ENCODE measurements around the gene PYM1. TPM values are rescaled to one million over a fixed set of nuclear protein-coding genes. Genes with fewer than 3 reads are reported as not detected.
A peak's percentile ranks its signal among the peaks of the same experiment; 100 is the strongest.

The PYM1 gene
- polyA plus RNA-seq, 1 experiment, result 37.1 TPM

- DNase-seq (ENCODE audit: low read depth), result no peak
- Histone ChIP-seq H3K27me3 (ENCODE audit: control insufficient read depth, insufficient read depth, low read length) (no peaks in the 10 kb centered on the region), H3K4me3 (ENCODE audit: low read depth, low read length) (peak overlapping the region; percentile 49), H3K36me3 (ENCODE audit: control insufficient read depth, insufficient read depth, low read length) (no peaks in the 10 kb centered on the region; the same call in 1 of the 2 replicates)
- ChIA-PET CTCF (no interaction called here), POLR2A (no interaction called here)
- TF ChIP-seq CTCF (IDR thresholded peaks at IDR 0.05; ENCODE audit: insufficient read depth, low read depth, low read length), result no peak
These were observed 44.8 kb upstream of the PYM1 start for GRCh38 chr12:55972456-55972855.

- peak; percentile 59 for DNase-seq (ENCODE audit: low read depth)
- ChIA-PET CTCF (no interaction called here), POLR2A (no interaction called here)
- Histone ChIP-seq H3K4me3 (ENCODE audit: low read depth, low read length) (no peak overlapping the region), H3K27me3 (ENCODE audit: control insufficient read depth, insufficient read depth, low read length) (no peaks in the 10 kb centered on the region), H3K36me3 (ENCODE audit: control insufficient read depth, insufficient read depth, low read length) (no peaks in the 10 kb centered on the region; the same call in 1 of the 2 replicates)
- TF ChIP-seq CTCF (IDR thresholded peaks at IDR 0.05; ENCODE audit: insufficient read depth, low read depth, low read length), result no peak
These were observed 44.3 kb upstream of the PYM1 start for GRCh38 chr12:55972042-55972441.

GRCh38 chr12:55970775-55971174 lies 43.1 kb upstream of the PYM1 start:
- ChIA-PET POLR2A (no interaction called here), CTCF (interaction anchor here (0.6 to 1.7 kb wide), 2 partner anchors 14 to 25 kb away, joined by 3 to 4 read pairs; no protein-coding TSS in a partner anchor)
- no peak for DNase-seq (ENCODE audit: low read depth)

GRCh38 chr12:55969356-55969755 lies 41.7 kb upstream of the PYM1 start:
- CTCF ChIA-PET, result interaction anchor here (0.6 to 2.3 kb wide), 2 partner anchors 29 to 42 kb away, joined by 3 to 7 read pairs; no protein-coding TSS in a partner anchor
- H3K36me3 ChIP-seq (ENCODE audit: control insufficient read depth, insufficient read depth, low read length), result no peaks in the 10 kb centered on the region; the same call in 1 of the 2 replicates
- no peaks in the 10 kb centered on the region for H3K27me3 ChIP-seq (ENCODE audit: control insufficient read depth, insufficient read depth, low read length)
- TF ChIP-seq CTCF (IDR thresholded peaks at IDR 0.05; ENCODE audit: insufficient read depth, low read depth, low read length), result no peak
- DNase-seq (ENCODE audit: low read depth), result no peak
- no peak overlapping the region for H3K4me3 ChIP-seq (ENCODE audit: low read depth, low read length)
- POLR2A ChIA-PET, result no interaction called here

More at GRCh38 chr12:55970775-55971174, 43.1 kb upstream of the PYM1 start:
- Histone ChIP-seq H3K4me3 (ENCODE audit: low read depth, low read length) (no peak overlapping the region), H3K36me3 (ENCODE audit: control insufficient read depth, insufficient read depth, low read length) (no peaks in the 10 kb centered on the region; the same call in 1 of the 2 replicates), H3K27me3 (ENCODE audit: control insufficient read depth, insufficient read depth, low read length) (no peaks in the 10 kb centered on the region)
- no peak for TF ChIP-seq CTCF (IDR thresholded peaks at IDR 0.05; ENCODE audit: insufficient read depth, low read depth, low read length)

- Histone ChIP-seq H3K4me3 (ENCODE audit: low read depth, low read length) (peak within 1 kb of the TSS; percentile 92), H3K27me3 (ENCODE audit: control insufficient read depth, insufficient read depth, low read length) (no peaks in the 10 kb centered on the region), H3K36me3 (ENCODE audit: control insufficient read depth, insufficient read depth, low read length) (no peaks in the 10 kb centered on the region; the same call in 1 of the 2 replicates)
- DNase-seq (ENCODE audit: low read depth), result peak; percentile 21
- ChIA-PET POLR2A (no interaction called here), CTCF (interaction anchor here (0.7 to 2.3 kb wide), 2 partner anchors 27 to 226 kb away, joined by 3 to 7 read pairs; no protein-coding TSS in a partner anchor)
- TF ChIP-seq CTCF (IDR thresholded peaks at IDR 0.05; ENCODE audit: insufficient read depth, low read depth, low read length), result no peak
These were observed 39.0 kb upstream of the PYM1 start, which contains the start of gene CDK2 for GRCh38 chr12:55966408-55967281. TSS of gene CDK2 (plus strand) at chr12:55966830. CDS start at chr12:55967009, 179 bp downstream.
